DND-41 (cell line): Measurements from ENCODE around the gene ERC1.
"Not testable (repeated sequence)": the region's sequence is repeated elsewhere in the genome, so short reads cannot be mapped to it uniquely, and the experiment has no call there.

ENCODE experiments used
- ATAC-seq: fragments of 200-7000 bp; cut with Tn5 transposase; 3 replicates; pipeline ENCODE4 v1.9.1; 2021; ENCODE audit warnings: low read depth; ENCODE audit not compliant: insufficient read depth
- DNase-seq: peaks from one replicate; pipeline ENCODE4 v3.0.0-alpha.2; 2020
- H2AFZ ChIP-seq: 2 replicates; pipeline ENCODE4 v1.6.0; 2012; ENCODE audit warnings: low read depth, low read length
- H3K27ac ChIP-seq: 2 replicates; pipeline ENCODE4 v1.5.1; 2012; ENCODE audit warnings: low read length, inconsistent platforms
- H3K27me3 ChIP-seq: fragments of 200-600 bp; sonication (generic); 2 replicates; pipeline ENCODE4 v1.6.0; 2012; ENCODE audit warnings: low read length, mild to moderate bottlenecking, inconsistent platforms; ENCODE audit not compliant: insufficient read depth, poor library complexity
- H3K36me3 ChIP-seq: 2 replicates; pipeline ENCODE4 v1.5.1; 2012; ENCODE audit warnings: low read length, inconsistent platforms; ENCODE audit not compliant: insufficient read depth
- H3K4me1 ChIP-seq: 2 replicates; pipeline ENCODE4 v1.5.1; 2012; ENCODE audit warnings: mild to moderate bottlenecking, low read length; ENCODE audit not compliant: insufficient read depth
- H3K4me2 ChIP-seq: 2 replicates; pipeline ENCODE4 v1.6.0; 2012; ENCODE audit warnings: mild to moderate bottlenecking, moderate library complexity, low read length, inconsistent platforms; ENCODE audit not compliant: insufficient read depth
- H3K4me3 ChIP-seq, 2 experiments: fragments of 200-600 bp in 1 of 2; shearing (Covaris generic) in 1 of 2; 2 replicates each; pipeline ENCODE4 v1.5.1; 2012 to 2016; ENCODE audit warnings: inconsistent platforms in 2 of 2, low read length in 2 of 2, mild to moderate bottlenecking in 2 of 2, low read depth in 1 of 2, moderate library complexity in 1 of 2
- H3K79me2 ChIP-seq: 2 replicates; pipeline ENCODE4 v1.6.0; 2012; ENCODE audit warnings: low read length, inconsistent platforms; ENCODE audit not compliant: insufficient read depth
- H3K9ac ChIP-seq: 2 replicates; pipeline ENCODE4 v1.6.0; 2012; ENCODE audit warnings: low read depth, mild to moderate bottlenecking, inconsistent platforms, low read length, moderate library complexity
- H3K9me3 ChIP-seq: 2 replicates; pipeline ENCODE4 v1.5.1; 2012; ENCODE audit warnings: low read length, moderate library complexity, mild to moderate bottlenecking, inconsistent platforms; ENCODE audit not compliant: insufficient read depth, severe bottlenecking
- H4K20me1 ChIP-seq: 2 replicates; pipeline ENCODE4 v1.6.0; 2012; ENCODE audit warnings: low read length; ENCODE audit not compliant: insufficient read depth
- CTCF ChIP-seq: IDR thresholded peaks from 2 replicates; pipeline ENCODE4 v1.5.1; 2012; ENCODE audit warnings: borderline replicate concordance, low read length, moderate library complexity, mild to moderate bottlenecking; ENCODE audit not compliant: poor library complexity, severe bottlenecking; ENCODE audit errors: extremely low read depth
- EZH2 ChIP-seq: IDR thresholded peaks from 3 replicates; pipeline ENCODE4 v1.6.1; 2012; ENCODE audit warnings: borderline replicate concordance, low read depth, mild to moderate bottlenecking, moderate library complexity, low read length, inconsistent platforms; ENCODE audit not compliant: severe bottlenecking

The ERC1 gene

GRCh38 chr12:1350934-1351240, 359.9 kb downstream of the ERC1 start:
- ATAC-seq, result no peak
- no peak overlapping the region for H2AFZ ChIP-seq

GRCh38 chr12:1351926-1352325, 360.9 kb downstream of the ERC1 start:
- no peaks in the 10 kb centered on the region for H4K20me1 ChIP-seq
- H3K4me3 ChIP-seq, result no peak overlapping the region
- no peak overlapping the region for H3K27ac ChIP-seq
- no peaks in the 10 kb centered on the region for H3K27me3 ChIP-seq
- DNase-seq (no peak), ATAC-seq (no peak)
- no peaks in the 10 kb centered on the region for H3K79me2 ChIP-seq
- TF ChIP-seq CTCF (no peak), EZH2 (no peak)
- H3K9me3 ChIP-seq, result no peaks in the 10 kb centered on the region
- no peaks in the 10 kb centered on the region for H3K36me3 ChIP-seq
- H3K4me1 ChIP-seq, result no peaks in the 10 kb centered on the region
- no peak overlapping the region for H2AFZ ChIP-seq
- H3K4me2 ChIP-seq, result no peak overlapping the region
- no peak overlapping the region for H3K9ac ChIP-seq

More at GRCh38 chr12:1350934-1351240, 359.9 kb downstream of the ERC1 start:
- no peak overlapping the region for H3K4me3 ChIP-seq
- H4K20me1 ChIP-seq, result no peaks in the 10 kb centered on the region
- H3K36me3 ChIP-seq, result no peaks in the 10 kb centered on the region
- no peak overlapping the region for H3K9ac ChIP-seq
- H3K4me1 ChIP-seq, result no peaks in the 10 kb centered on the region
- no peaks in the 10 kb centered on the region for H3K9me3 ChIP-seq
- DNase-seq, result no peak
- H3K27ac ChIP-seq, result no peak overlapping the region
- no peaks in the 10 kb centered on the region for H3K79me2 ChIP-seq
- no peaks in the 10 kb centered on the region for H3K27me3 ChIP-seq
- TF ChIP-seq EZH2 (no peak), CTCF (no peak)
- no peak overlapping the region for H3K4me2 ChIP-seq

- no peak overlapping the region for H3K4me2 ChIP-seq
- no peaks in the 10 kb centered on the region for H3K79me2 ChIP-seq
- no peaks in the 10 kb centered on the region for H3K36me3 ChIP-seq
- H3K4me3 ChIP-seq, result no peak overlapping the region
- DNase-seq (no peak), ATAC-seq (no peak)
- H3K9me3 ChIP-seq, result no peaks in the 10 kb centered on the region
- no peaks in the 10 kb centered on the region for H4K20me1 ChIP-seq
- H2AFZ ChIP-seq, result no peak overlapping the region
- no peak for TF ChIP-seq CTCF
- TF ChIP-seq EZH2, result no peak
- H3K27ac ChIP-seq, result no peak overlapping the region
- H3K4me1 ChIP-seq, result no peaks in the 10 kb centered on the region
- H3K27me3 ChIP-seq, result no peaks in the 10 kb centered on the region
- H3K9ac ChIP-seq, result no peak overlapping the region
These were observed 362.4 kb downstream of the ERC1 start for GRCh38 chr12:1353451-1353850.

- H3K27ac ChIP-seq, result no peak overlapping the region
- no peaks in the 10 kb centered on the region for H3K36me3 ChIP-seq
- H3K79me2 ChIP-seq, result no peaks in the 10 kb centered on the region
- no peak overlapping the region for H3K9ac ChIP-seq
- H3K27me3 ChIP-seq, result no peaks in the 10 kb centered on the region
- no peak for ATAC-seq
- no peak for DNase-seq
- H2AFZ ChIP-seq, result no peak overlapping the region
- no peak overlapping the region for H3K4me3 ChIP-seq
- H3K4me2 ChIP-seq, result no peak overlapping the region
- no peaks in the 10 kb centered on the region for H3K4me1 ChIP-seq
- no peaks in the 10 kb centered on the region for H4K20me1 ChIP-seq
- TF ChIP-seq CTCF, result no peak
- no peak for TF ChIP-seq EZH2
- no peaks in the 10 kb centered on the region for H3K9me3 ChIP-seq
These were observed 364.4 kb downstream of the ERC1 start for GRCh38 chr12:1355396-1355795.

GRCh38 chr12:1355871-1356270, 364.8 kb downstream of the ERC1 start:
- H3K36me3 ChIP-seq, ATAC-seq, H3K4me3 ChIP-seq, H3K4me1 ChIP-seq, H2AFZ ChIP-seq, H3K9me3 ChIP-seq, H4K20me1 ChIP-seq, H3K79me2 ChIP-seq, H3K9ac ChIP-seq, H3K27me3 ChIP-seq, DNase-seq, H3K27ac ChIP-seq, H3K4me2 ChIP-seq: not testable (repeated sequence)
